ENCODE results near the gene TTLL8.
A peak's percentile ranks its signal among the peaks of the same experiment; 100 is the strongest.

Gene TTLL8

DNA sequence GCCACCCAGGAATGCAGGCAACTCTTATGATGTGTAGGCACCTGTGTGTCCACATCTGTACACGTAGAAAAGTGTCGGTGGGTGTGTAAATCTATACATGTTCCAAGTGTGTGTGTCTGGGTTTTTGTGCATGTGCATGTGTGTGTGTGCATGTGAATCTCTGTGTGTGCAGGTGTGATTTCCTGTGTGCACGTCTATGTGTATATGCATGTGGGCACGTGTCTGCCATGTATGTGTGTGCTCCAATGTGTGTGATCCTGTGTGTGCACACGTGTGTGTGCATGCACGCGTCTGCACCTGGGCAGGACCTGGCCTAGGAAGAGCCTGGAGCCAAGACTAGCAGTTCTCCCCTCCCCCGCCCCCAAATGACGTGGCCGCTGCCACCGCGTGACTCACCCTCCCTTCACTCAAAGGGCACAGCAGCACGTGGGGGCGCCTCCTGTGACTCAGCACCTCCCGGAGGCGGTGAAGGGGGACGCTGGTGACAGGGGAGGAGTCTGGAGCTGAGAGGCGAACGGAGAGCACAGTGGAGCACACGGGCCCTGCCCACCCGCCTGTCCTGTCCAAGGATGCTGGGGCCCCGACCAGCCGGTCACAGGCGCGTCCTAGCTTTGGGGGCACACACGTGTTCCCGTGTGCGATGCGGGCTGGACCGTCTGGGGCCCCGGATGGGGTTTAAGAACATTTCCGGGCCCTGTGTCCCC is 87.4 kb downstream of the TTLL8 start:
- ChIA-PET POLR2A (interaction anchor here (0.7 to 1.9 kb wide), 5 partner anchors 9 to 60 kb away, joined by 3 to 26 read pairs (median 5); partner anchors contain the start of gene PIM3), CTCF (interaction anchor here (0.6 to 1.3 kb wide), 4 partner anchors 12 to 273 kb away, joined by 3 to 4 read pairs (median 4); no protein-coding TSS in a partner anchor)
- Histone ChIP-seq H3K27ac (ENCODE audit: extremely low read depth, low read depth, low read length) (peak overlapping the region; percentile 61), H3K36me3 (ENCODE audit: control insufficient read depth in 2 of 2, insufficient read depth in 1 of 2, low read length in 2 of 2) (peaks cover 0 to 2% of the 10 kb centered on the region in 2 experiments; a peak in 1 of 3 replicates), H3K4me1 (ENCODE audit: control insufficient read depth, insufficient read depth, low read length) (peaks cover 3% of the 10 kb centered on the region; the same call in 1 of the 2 replicates), H3K9me3 (ENCODE audit: control insufficient read depth, insufficient read depth, low read depth, low read length) (no peaks in the 10 kb centered on the region), H3K4me3 (ENCODE audit: low read depth, low read length) (peak overlapping the region; percentile 25)
- TF ChIP-seq, protein P1, sequence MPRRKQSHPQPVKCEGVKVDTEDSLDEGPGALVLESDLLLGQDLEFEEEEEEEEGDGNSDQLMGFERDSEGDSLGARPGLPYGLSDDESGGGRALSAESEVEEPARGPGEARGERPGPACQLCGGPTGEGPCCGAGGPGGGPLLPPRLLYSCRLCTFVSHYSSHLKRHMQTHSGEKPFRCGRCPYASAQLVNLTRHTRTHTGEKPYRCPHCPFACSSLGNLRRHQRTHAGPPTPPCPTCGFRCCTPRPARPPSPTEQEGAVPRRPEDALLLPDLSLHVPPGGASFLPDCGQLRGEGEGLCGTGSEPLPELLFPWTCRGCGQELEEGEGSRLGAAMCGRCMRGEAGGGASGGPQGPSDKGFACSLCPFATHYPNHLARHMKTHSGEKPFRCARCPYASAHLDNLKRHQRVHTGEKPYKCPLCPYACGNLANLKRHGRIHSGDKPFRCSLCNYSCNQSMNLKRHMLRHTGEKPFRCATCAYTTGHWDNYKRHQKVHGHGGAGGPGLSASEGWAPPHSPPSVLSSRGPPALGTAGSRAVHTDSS (tag by site-specific recombination; IDR thresholded peaks at IDR 0.05) = no peak
- TF ChIP-seq ZNF544 (tag by site-specific recombination; IDR thresholded peaks at IDR 0.05) (no peak), ZNF521 (tag by site-specific recombination; IDR thresholded peaks at IDR 0.05) (no peak), KLF16 (tag by site-specific recombination; IDR thresholded peaks at IDR 0.05) (peak; percentile 94), HOXA7 (CRISPR knock-in tag; IDR thresholded peaks at IDR 0.05; ENCODE audit: borderline replicate concordance) (no peak), ZNF830 (tag by site-specific recombination; IDR thresholded peaks at IDR 0.05; ENCODE audit: low read depth) (no peak), ZSCAN16 (tag by site-specific recombination; IDR thresholded peaks at IDR 0.05) (no peak), ZNF292 (tag by site-specific recombination; IDR thresholded peaks at IDR 0.05; ENCODE audit: borderline replicate concordance, low read depth) (no peak), ZNF571 (tag by site-specific recombination; IDR thresholded peaks at IDR 0.05) (no peak), YY2 (tag by site-specific recombination; IDR thresholded peaks at IDR 0.05) (no peak), REPIN1 (tag by site-specific recombination; IDR thresholded peaks at IDR 0.05; ENCODE audit: low read depth) (no peak), ZNF10 (tag by site-specific recombination; IDR thresholded peaks at IDR 0.05) (peak; percentile 88; the same call in 1 of the 2 replicates), ZNF132 (tag by site-specific recombination; IDR thresholded peaks at IDR 0.05; ENCODE audit: borderline replicate concordance) (no peak), ZNF585B (tag by site-specific recombination; IDR thresholded peaks at IDR 0.05) (no peak), ZNF529 (tag by site-specific recombination; IDR thresholded peaks at IDR 0.05; ENCODE audit: insufficient replicate concordance) (no peak), IKZF3 (tag by site-specific recombination; IDR thresholded peaks at IDR 0.05) (peak; percentile 39; the same call in 1 of the 2 replicates), ZNF473 (tag by site-specific recombination; IDR thresholded peaks at IDR 0.05) (no peak), ZNF114 (tag by site-specific recombination; IDR thresholded peaks at IDR 0.05) (no peak), GLIS1 (tag by site-specific recombination; IDR thresholded peaks at IDR 0.05) (peak; percentile 99), HOXC10 (CRISPR knock-in tag; IDR thresholded peaks at IDR 0.05) (no peak), ZNF23 (tag by site-specific recombination; IDR thresholded peaks at IDR 0.05; ENCODE audit: borderline replicate concordance) (no peak), ZNF366 (tag by site-specific recombination; conservative IDR thresholded peaks at IDR 0.05) (0 out of 2 replicates have a peak, but pooled peaks have one; percentile 44), KLF1 (tag by site-specific recombination; IDR thresholded peaks at IDR 0.05) (peak; percentile 87)
- TF ChIP-seq, protein P2, sequence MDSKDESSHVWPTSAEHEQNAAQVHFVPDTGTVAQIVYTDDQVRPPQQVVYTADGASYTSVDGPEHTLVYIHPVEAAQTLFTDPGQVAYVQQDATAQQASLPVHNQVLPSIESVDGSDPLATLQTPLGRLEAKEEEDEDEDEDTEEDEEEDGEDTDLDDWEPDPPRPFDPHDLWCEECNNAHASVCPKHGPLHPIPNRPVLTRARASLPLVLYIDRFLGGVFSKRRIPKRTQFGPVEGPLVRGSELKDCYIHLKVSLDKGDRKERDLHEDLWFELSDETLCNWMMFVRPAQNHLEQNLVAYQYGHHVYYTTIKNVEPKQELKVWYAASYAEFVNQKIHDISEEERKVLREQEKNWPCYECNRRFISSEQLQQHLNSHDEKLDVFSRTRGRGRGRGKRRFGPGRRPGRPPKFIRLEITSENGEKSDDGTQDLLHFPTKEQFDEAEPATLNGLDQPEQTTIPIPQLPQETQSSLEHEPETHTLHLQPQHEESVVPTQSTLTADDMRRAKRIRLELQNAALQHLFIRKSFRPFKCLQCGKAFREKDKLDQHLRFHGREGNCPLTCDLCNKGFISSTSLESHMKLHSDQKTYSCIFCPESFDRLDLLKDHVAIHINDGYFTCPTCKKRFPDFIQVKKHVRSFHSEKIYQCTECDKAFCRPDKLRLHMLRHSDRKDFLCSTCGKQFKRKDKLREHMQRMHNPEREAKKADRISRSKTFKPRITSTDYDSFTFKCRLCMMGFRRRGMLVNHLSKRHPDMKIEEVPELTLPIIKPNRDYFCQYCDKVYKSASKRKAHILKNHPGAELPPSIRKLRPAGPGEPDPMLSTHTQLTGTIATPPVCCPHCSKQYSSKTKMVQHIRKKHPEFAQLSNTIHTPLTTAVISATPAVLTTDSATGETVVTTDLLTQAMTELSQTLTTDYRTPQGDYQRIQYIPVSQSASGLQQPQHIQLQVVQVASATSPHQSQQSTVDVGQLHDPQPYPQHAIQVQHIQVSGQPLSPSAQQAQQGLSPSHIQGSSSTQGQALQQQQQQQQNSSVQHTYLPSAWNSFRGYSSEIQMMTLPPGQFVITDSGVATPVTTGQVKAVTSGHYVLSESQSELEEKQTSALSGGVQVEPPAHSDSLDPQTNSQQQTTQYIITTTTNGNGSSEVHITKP (tag by site-specific recombination; IDR thresholded peaks at IDR 0.05) = peak; percentile 71
- TF ChIP-seq, protein P3, sequence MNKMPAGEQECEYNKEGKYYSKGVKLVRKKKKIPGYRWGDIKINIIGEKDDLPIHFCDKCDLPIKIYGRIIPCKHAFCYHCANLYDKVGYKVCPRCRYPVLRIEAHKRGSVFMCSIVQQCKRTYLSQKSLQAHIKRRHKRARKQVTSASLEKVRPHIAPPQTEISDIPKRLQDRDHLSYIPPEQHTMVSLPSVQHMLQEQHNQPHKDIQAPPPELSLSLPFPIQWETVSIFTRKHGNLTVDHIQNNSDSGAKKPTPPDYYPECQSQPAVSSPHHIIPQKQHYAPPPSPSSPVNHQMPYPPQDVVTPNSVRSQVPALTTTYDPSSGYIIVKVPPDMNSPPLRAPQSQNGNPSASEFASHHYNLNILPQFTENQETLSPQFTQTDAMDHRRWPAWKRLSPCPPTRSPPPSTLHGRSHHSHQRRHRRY (tag by site-specific recombination; IDR thresholded peaks at IDR 0.05) = no peak
- TF ChIP-seq, protein P4, sequence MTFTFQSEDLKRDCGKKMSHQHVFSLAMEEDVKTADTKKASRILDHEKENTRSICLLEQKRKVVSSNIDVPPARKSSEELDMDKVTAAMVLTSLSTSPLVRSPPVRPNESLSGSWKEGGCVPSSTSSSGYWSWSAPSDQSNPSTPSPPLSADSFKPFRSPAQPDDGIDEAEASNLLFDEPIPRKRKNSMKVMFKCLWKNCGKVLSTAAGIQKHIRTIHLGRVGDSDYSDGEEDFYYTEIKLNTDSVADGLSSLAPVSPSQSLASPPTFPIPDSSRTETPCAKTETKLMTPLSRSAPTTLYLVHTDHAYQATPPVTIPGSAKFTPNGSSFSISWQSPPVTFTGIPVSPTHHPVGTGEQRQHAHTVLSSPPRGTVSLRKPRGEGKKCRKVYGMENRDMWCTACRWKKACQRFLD (tag by site-specific recombination; IDR thresholded peaks at IDR 0.05) = no peak
- TF ChIP-seq, protein P5, sequence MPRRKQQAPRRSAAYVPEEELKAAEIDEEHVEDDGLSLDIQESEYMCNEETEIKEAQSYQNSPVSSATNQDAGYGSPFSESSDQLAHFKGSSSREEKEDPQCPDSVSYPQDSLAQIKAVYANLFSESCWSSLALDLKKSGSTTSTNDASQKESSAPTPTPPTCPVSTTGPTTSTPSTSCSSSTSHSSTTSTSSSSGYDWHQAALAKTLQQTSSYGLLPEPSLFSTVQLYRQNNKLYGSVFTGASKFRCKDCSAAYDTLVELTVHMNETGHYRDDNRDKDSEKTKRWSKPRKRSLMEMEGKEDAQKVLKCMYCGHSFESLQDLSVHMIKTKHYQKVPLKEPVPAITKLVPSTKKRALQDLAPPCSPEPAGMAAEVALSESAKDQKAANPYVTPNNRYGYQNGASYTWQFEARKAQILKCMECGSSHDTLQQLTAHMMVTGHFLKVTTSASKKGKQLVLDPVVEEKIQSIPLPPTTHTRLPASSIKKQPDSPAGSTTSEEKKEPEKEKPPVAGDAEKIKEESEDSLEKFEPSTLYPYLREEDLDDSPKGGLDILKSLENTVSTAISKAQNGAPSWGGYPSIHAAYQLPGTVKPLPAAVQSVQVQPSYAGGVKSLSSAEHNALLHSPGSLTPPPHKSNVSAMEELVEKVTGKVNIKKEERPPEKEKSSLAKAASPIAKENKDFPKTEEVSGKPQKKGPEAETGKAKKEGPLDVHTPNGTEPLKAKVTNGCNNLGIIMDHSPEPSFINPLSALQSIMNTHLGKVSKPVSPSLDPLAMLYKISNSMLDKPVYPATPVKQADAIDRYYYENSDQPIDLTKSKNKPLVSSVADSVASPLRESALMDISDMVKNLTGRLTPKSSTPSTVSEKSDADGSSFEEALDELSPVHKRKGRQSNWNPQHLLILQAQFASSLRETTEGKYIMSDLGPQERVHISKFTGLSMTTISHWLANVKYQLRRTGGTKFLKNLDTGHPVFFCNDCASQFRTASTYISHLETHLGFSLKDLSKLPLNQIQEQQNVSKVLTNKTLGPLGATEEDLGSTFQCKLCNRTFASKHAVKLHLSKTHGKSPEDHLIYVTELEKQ (tag by site-specific recombination; IDR thresholded peaks at IDR 0.05; ENCODE audit: borderline replicate concordance) = peak; percentile 92

Data from HEK293 (cell line).